ENCODE measurements around the gene CAPS2. TPM values are rescaled to one million over a fixed set of nuclear protein-coding genes. Genes with fewer than 3 reads are reported as not detected.

Gene CAPS2
- total RNA-seq, 1 experiment from 2014 or later: 4.2 TPM

GRCh38 chr12:75350413-75350812 lies 20.3 kb upstream of the CAPS2 start:
- POLR2A ChIA-PET: no interaction called here
- DNase-seq (ENCODE audit: low spot score): no peak
- no peaks in the 10 kb centered on the region; the same call in 1 of the 2 replicates for H3K27me3 Mint-ChIP-seq (ENCODE audit: low read depth)
- TF ChIP-seq NR3C1 (CRISPR knock-in tag; conservative IDR thresholded peaks at IDR 0.05; ENCODE audit: low read depth) (no peak), ARID4B (CRISPR knock-in tag; IDR thresholded peaks at IDR 0.05; ENCODE audit: borderline replicate concordance) (no peak), ZNF263 (CRISPR knock-in tag; IDR thresholded peaks at IDR 0.05; ENCODE audit: low read depth) (no peak), STAT6 (CRISPR knock-in tag; conservative IDR thresholded peaks at IDR 0.05; ENCODE audit: low read depth) (no peak), FOXJ3 (CRISPR knock-in tag; IDR thresholded peaks at IDR 0.05; ENCODE audit: borderline replicate concordance) (no peak), SMAD3 (CRISPR knock-in tag; IDR thresholded peaks at IDR 0.05; ENCODE audit: borderline replicate concordance) (no peak), MYBL2 (CRISPR knock-in tag; IDR thresholded peaks at IDR 0.05) (no peak), ZNF532 (CRISPR knock-in tag; IDR thresholded peaks at IDR 0.05; ENCODE audit: borderline replicate concordance) (no peak), SOX15 (CRISPR knock-in tag; IDR thresholded peaks at IDR 0.05) (no peak), TP53 (CRISPR knock-in tag; IDR thresholded peaks at IDR 0.05) (no peak), ZNF121 (CRISPR knock-in tag; IDR thresholded peaks at IDR 0.05) (no peak), ZNF423 (CRISPR knock-in tag; IDR thresholded peaks at IDR 0.05) (no peak), JUN (CRISPR knock-in tag; IDR thresholded peaks at IDR 0.05) (no peak)
- CTCF ChIA-PET: no interaction called here
- no peak overlapping the region for H3K27ac Mint-ChIP-seq
- H3K4me3 Mint-ChIP-seq: no peak overlapping the region
- ATAC-seq: no peak
- peaks cover 31% of the 10 kb centered on the region for H3K9me3 Mint-ChIP-seq
- H3K36me3 Mint-ChIP-seq: peaks cover 14% of the 10 kb centered on the region
- no peaks in the 10 kb centered on the region for H3K4me1 Mint-ChIP-seq

- no peak overlapping the region for H3K4me3 Mint-ChIP-seq
- H3K4me1 Mint-ChIP-seq: no peaks in the 10 kb centered on the region
- H3K27me3 Mint-ChIP-seq (ENCODE audit: low read depth): no peaks in the 10 kb centered on the region; the same call in 1 of the 2 replicates
- CTCF ChIA-PET: no interaction called here
- H3K9me3 Mint-ChIP-seq: peaks cover 27% of the 10 kb centered on the region
- no peak for DNase-seq (ENCODE audit: low spot score)
- POLR2A ChIA-PET: no interaction called here
- no peak overlapping the region for H3K27ac Mint-ChIP-seq
- H3K36me3 Mint-ChIP-seq: peaks cover 9% of the 10 kb centered on the region
- ATAC-seq: no peak
- TF ChIP-seq TP53 (CRISPR knock-in tag; IDR thresholded peaks at IDR 0.05): no peak
- TF ChIP-seq PRRX2 (CRISPR knock-in tag; IDR thresholded peaks at IDR 0.05): no peak
- no peak for TF ChIP-seq JUN (CRISPR knock-in tag; IDR thresholded peaks at IDR 0.05)
- no peak for TF ChIP-seq NFE2L1 (CRISPR knock-in tag; IDR thresholded peaks at IDR 0.05)
- no peak for TF ChIP-seq AR (CRISPR knock-in tag; IDR thresholded peaks at IDR 0.05)
- no peak for TF ChIP-seq GTF2I (CRISPR knock-in tag; conservative IDR thresholded peaks at IDR 0.05)
- no peak for TF ChIP-seq EMX1 (CRISPR knock-in tag; IDR thresholded peaks at IDR 0.05)
- TF ChIP-seq ZNF671 (CRISPR knock-in tag; IDR thresholded peaks at IDR 0.05): no peak
- TF ChIP-seq ATF2 (CRISPR knock-in tag; IDR thresholded peaks at IDR 0.05; ENCODE audit: borderline replicate concordance, low read depth): no peak
Measured at GRCh38 chr12:75349946-75350345, 19.8 kb upstream of the CAPS2 start.

Data from WTC11 (cell line).